Heart left ventricle (tissue), 16 donors: ENCODE results near the gene AACS. TPM values are rescaled to one million over a fixed set of nuclear protein-coding genes. Genes with fewer than 3 reads are reported as not detected.
A peak's percentile ranks its signal among the peaks of the same experiment; 100 is the strongest.

Experiments
- ATAC-seq, 4 donors: fragments of 200-7000 bp; cut with Tn5 transposase; one replicate each; pipeline ENCODE4 v1.9.1; 2020 to 2022; ENCODE audit warnings: moderate library complexity in 4 of 4, mild to moderate bottlenecking in 3 of 4, moderate number of reproducible peaks in 1 of 4
- DNase-seq, 5 donors: peaks; one replicate each; pipeline ENCODE4 v3.0.0-alpha.2; 2020
- H3K27ac ChIP-seq, 12 donors: fragments of 200-600 bp; sonication (generic) in 4 of 12; one replicate each; pipeline versions ENCODE4 v1.5.0 to v1.8.0; 2016 to 2022; ENCODE audit warnings: mild to moderate bottlenecking in 2 of 12
- H3K27me3 ChIP-seq, 9 donors: fragments of 200-600 bp; sonication (generic) in 2 of 9; one replicate each; pipeline versions ENCODE4 v1.5.1 to v1.8.0; 2016 to 2022; ENCODE audit warnings: mild to moderate bottlenecking in 3 of 9
- H3K36me3 ChIP-seq, 9 donors: fragments of 200-600 bp; sonication (generic) in 2 of 9; one replicate each; pipeline versions ENCODE4 v1.5.0 to v1.8.0; 2018 to 2022; ENCODE audit warnings: mild to moderate bottlenecking in 2 of 9
- H3K4me1 ChIP-seq, 12 donors: fragments of 200-600 bp; sonication (generic) in 4 of 12; one replicate each; pipeline versions ENCODE4 v1.5.0 to v1.8.0; 2016 to 2022; ENCODE audit warnings: mild to moderate bottlenecking in 3 of 12
- H3K4me3 ChIP-seq, 12 donors: fragments of 200-600 bp; sonication (generic) in 4 of 12; one replicate each; pipeline versions ENCODE4 v1.5.0 to v1.8.0; 2017 to 2022; ENCODE audit warnings: mild to moderate bottlenecking in 9 of 12, moderate library complexity in 4 of 12
- H3K9me3 ChIP-seq, 12 donors: fragments of 200-600 bp; sonication (generic) in 4 of 12; one replicate each; pipeline versions ENCODE4 v1.5.0 to v1.8.0; 2016 to 2022; ENCODE audit warnings: mild to moderate bottlenecking in 1 of 12
- POLR2A ChIP-seq, 2 donors: fragments of 450-650 bp; IDR thresholded peaks; one replicate each; pipeline ENCODE4 v1.6.1; 2017; ENCODE audit warnings: antibody characterized with exemption in 2 of 2, mild to moderate bottlenecking in 2 of 2, moderate library complexity in 2 of 2
- WGBS, 4 donors: extraction: QIAGEN DNeasy Blood & Tissue Kit in 2 of 4; methylation state at CpG; one replicate each; pipeline versions ENCODE4 v1.1.5 to v1.1.7; 2013 to 2018; 5-methylcytosine and 5-hydroxymethylcytosine counted together
- intact Hi-C, 10 donors: fragments of 100-400 bp; cut with DNase I; formaldehyde crosslinking; loops; one replicate each; pipeline versions ENCODE4 v1.11.1 to v1.14.2; 2022
- polyA plus RNA-seq, 2 donors: library from polyadenylated mRNA; stranded (reverse); fragments of 200-250 nt; gene quantifications; one replicate each; pipeline ENCODE4 v1.2.3, GENCODE V29; 2013
- total RNA-seq, 9 donors: library from RNA; depleted of rRNA in 2 of 9; stranded (reverse); fragments of >200 nt in 2 of 9; fragmentation: NEBNext Ultra II Directional in 3 of 9; extraction: Animal tissue kit (Norgen Biotek cat#: 25700) in 3 of 9; gene quantifications; one replicate each; pipeline versions ENCODE4 v1.1.0 to v1.2.4, GENCODE V29; 2016 to 2023
- TF ChIP-seq, protein P1 (sequence below), 12 donors: fragments of 200-600 bp; sonication (generic) in 4 of 12; IDR thresholded peaks; one replicate each; pipeline versions ENCODE4 v1.5.0 to v1.8.0; 2018 to 2022; ENCODE audit warnings: antibody characterized with exemption in 12 of 12, mild to moderate bottlenecking in 5 of 12
- donor health status: ischemic (EF 13 %, LVEDD 7.1; RV severe dilation, severe dysfunction).
- donor health status: healthy with polysubstance abuse.
- donor health status: DM: no; HTN: yes; CAD: no.
- donor health status: DM: no; HTN: no; CAD: no.
- donor health status: ischemic (EF 25% LVEDD 6.9; RV normal size, moderate dysfunction).
- donor health status: ischemic (EF 25% LVEDD 5.7; RV mildly dilated, moderate dysfunction).
- donor health status: healthy.
- donor health status: DM: yes; HTN: yes; CAD: no.
- donor health status: ischemic (EF 35%, LVEDD 5.7; RV mildly dilated, moderate dysfunction).
- donor health status: nonischemic (EF 11% LVEDD 7.7; RV severe dilation, severe dysfunction).
- donor health status: DM: yes; HTN: yes; CAD: no.
- donor health status: PGD.
- donor health status: ischemic (EF 29% LVEDD 5.4; RV normal size, mild dysfunction).
- donor health status: nonischemic (EF 23%, LVEDD 6.1; RV moderate dilation, normal function).

AACS gene
- total and polyA plus RNA-seq, 11 donors: 7.4 to 19.3 (median 12.4) TPM

DNA sequence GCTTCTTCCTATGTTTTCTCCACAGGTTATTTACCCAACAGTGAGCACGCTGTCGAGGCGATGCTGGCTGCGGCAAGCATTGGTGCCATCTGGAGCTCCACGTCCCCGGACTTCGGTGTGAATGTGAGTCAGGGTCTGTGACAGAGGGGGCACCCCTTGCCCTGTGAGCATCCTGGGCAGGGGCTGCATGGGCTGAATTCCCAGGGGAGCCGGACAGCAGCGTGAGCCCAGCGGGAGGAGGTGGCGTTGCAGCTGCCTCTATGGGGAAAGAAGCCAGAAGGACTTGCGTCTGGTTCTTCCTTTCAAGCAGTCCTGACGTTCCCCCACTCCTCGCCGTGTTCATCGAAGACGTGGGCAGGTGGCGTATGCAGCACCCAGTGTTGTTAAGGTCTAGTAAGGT is 26.2 kb downstream of the AACS start:
- no peak for DNase-seq
- Histone ChIP-seq H3K27ac (no peak overlapping the region), H3K4me1 (peaks cover 0 to 6% (median 0%) of the 10 kb centered on the region in 12 donors), H3K27me3 (no peaks in the 10 kb centered on the region), H3K36me3 (peaks cover 0 to 50% (median 26%) of the 10 kb centered on the region in 9 donors), H3K4me3 (no peak overlapping the region), H3K9me3 (no peaks in the 10 kb centered on the region)
- intact Hi-C loops: loop anchor here in 2 of 10 donors (10.0 kb wide), 2 partner anchors 93 to 313 kb away; partner anchors contain the start of gene TMEM132B (in 1 of the 2)
- ATAC-seq: no peak
- 94 to 98% (median 96%) methylated on average over 18 of the region's 18 CpGs for WGBS, 4 donors
- TF ChIP-seq, protein P1, sequence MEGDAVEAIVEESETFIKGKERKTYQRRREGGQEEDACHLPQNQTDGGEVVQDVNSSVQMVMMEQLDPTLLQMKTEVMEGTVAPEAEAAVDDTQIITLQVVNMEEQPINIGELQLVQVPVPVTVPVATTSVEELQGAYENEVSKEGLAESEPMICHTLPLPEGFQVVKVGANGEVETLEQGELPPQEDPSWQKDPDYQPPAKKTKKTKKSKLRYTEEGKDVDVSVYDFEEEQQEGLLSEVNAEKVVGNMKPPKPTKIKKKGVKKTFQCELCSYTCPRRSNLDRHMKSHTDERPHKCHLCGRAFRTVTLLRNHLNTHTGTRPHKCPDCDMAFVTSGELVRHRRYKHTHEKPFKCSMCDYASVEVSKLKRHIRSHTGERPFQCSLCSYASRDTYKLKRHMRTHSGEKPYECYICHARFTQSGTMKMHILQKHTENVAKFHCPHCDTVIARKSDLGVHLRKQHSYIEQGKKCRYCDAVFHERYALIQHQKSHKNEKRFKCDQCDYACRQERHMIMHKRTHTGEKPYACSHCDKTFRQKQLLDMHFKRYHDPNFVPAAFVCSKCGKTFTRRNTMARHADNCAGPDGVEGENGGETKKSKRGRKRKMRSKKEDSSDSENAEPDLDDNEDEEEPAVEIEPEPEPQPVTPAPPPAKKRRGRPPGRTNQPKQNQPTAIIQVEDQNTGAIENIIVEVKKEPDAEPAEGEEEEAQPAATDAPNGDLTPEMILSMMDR (IDR thresholded peaks at IDR 0.05): no peak
- TF ChIP-seq POLR2A (IDR thresholded peaks at IDR 0.05): no peak

DNA sequence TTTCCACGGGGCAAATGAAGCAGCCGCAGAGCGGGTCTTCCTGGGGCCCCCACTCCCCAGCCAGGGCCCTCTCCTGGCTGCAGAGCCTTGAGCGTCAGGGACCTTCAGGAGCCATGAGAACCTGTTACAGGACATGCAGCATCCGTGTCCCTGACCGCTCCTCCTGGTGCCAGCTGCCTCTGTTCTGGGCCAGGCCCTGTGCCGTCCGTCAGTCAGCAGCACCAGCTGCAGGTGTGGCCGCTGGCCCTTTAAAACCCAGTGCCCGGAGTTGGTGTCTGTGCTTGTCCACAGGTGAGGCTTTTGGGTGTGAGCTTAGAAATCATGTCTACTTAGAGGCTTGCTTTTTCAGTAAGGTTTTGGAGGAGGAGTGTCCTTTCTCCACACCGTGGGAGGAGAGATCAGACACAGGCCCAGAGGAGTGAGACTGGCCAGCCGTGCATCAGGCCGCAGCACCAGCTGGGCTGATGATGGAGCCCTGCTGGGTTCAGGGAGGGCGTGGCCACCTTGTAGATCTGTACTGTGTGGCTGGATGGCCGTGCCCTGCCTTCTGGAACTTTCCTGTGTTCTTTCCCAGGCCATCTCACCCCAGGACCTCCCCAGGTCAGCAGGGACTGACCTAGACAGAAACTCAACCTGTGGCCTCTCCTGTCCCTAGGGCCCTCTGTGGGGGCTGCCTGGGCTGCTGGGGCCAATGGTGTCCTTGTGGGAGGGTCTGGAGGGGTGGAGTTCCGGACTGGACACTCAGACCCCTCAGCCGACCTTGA is 27.1 kb downstream of the AACS start:
- peak in 2 of 5 donors; percentile 66 to 67 for DNase-seq
- intact Hi-C loops: loop anchor here in 2 of 10 donors (10.0 kb wide), 2 partner anchors 93 to 313 kb away; partner anchors contain the start of gene TMEM132B (in 1 of the 2)

DNA sequence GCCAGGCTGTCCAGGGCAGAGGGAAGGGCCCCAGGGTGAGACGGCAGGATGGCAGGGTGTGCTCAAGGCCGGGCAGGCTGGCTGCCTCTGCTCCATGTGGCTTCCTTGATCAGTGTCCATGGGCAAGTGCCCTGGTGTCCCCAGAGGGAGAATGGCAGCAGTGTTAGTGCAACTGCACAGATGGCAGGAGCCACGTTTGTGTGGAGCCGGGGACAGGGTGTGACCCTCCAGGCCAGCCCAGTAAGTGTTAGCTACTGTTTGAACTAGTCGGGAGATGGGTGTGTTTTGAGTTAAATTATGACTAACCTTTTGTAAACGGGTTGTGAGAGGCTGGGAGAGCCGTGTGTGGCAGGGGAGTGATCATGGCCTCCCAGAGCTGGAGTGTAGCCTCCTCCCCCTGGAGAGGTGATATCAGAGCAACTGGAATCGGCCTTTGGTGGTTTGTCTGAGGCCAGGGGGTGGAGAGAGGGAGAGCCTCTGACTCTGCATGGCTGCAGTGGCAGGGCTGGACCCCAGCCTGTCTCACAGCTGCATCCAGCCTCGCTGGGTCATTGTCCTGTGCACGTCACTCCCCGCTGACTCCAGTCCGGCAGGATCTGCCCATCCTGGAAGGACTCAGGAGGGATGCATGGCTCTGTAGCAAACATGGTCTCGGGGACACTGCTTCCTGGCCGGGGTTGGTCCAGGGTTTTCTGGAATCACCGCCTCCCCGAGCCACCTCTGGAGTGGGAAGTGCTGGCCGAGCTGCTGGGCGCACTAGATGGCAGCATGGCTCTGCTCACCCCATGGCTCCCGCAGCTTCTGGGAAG is 27.8 kb downstream of the AACS start:
- DNase-seq: peak in 3 of 5 donors; percentile 28 to 78 (median 77)
- peak; percentile 48 to 84 (median 78) for ATAC-seq
- Histone ChIP-seq H3K27ac (peak overlapping the region in 5 of 12 donors; percentile 17 to 54 (median 27)), H3K4me1 (peaks cover 0 to 7% (median 0%) of the 10 kb centered on the region in 12 donors), H3K27me3 (no peaks in the 10 kb centered on the region), H3K36me3 (peaks cover 0 to 37% (median 17%) of the 10 kb centered on the region in 9 donors), H3K4me3 (no peak overlapping the region), H3K9me3 (no peaks in the 10 kb centered on the region)
- TF ChIP-seq, protein P1 (IDR thresholded peaks at IDR 0.05): peak in 7 of 12 donors; percentile 12 to 39 (median 26)
- TF ChIP-seq POLR2A (IDR thresholded peaks at IDR 0.05): no peak
- intact Hi-C loops: loop anchor here in 2 of 10 donors (10.0 kb wide), 2 partner anchors 92 to 312 kb away; partner anchors contain the start of gene TMEM132B (in 1 of the 2)
- 62 to 72% (median 68%) methylated on average over 16 to 19 of the region's 19 CpGs for WGBS, 4 donors

More for the DNA sequence above, 27.1 kb downstream of the AACS start:
- Histone ChIP-seq H3K27ac (peak overlapping the region in 5 of 12 donors; percentile 17 to 54 (median 27)), H3K27me3 (no peaks in the 10 kb centered on the region), H3K9me3 (no peaks in the 10 kb centered on the region), H3K36me3 (peaks cover 0 to 41% (median 19%) of the 10 kb centered on the region in 9 donors), H3K4me1 (peaks cover 0 to 6% (median 0%) of the 10 kb centered on the region in 12 donors), H3K4me3 (no peak overlapping the region)
- TF ChIP-seq POLR2A (IDR thresholded peaks at IDR 0.05): no peak
- TF ChIP-seq, protein P1 (IDR thresholded peaks at IDR 0.05): no peak
- WGBS, 4 donors: 82 to 89% (median 85%) methylated on average over 6 to 17 of the region's 17 CpGs
- ATAC-seq: peak; percentile 44 to 83 (median 58)
